K562 (cell line): ENCODE measurements around the gene GFOD1. TPM values are rescaled to one million over a fixed set of nuclear protein-coding genes. Genes with fewer than 3 reads are reported as not detected.

Experiments used
- ATAC-seq: fragments of 200-7000 bp; cut with Tn5 transposase; 3 replicates; pipeline ENCODE4 v1.9.1; 2020; ENCODE audit warnings: moderate library complexity
- BruUV-seq: library from RNA; stranded (reverse); fragments of 400-500 nt; replicated peaks from 2 replicates; lab custom pipeline; 2021; lab: Mats Ljungman, UMichigan
- CTCF ChIA-PET: fragments of 300-600 bp; formaldehyde crosslinking; extraction: SDS; loops from one replicate; lab custom pipeline; 2021; ENCODE audit warnings: low intra/inter-chr PET ratio; lab: Yijun Ruan, JAX
- POLR2A ChIA-PET: fragments of 300-600, 350-650 bp; sonication (Branson Sonifier 250); formaldehyde crosslinking; extraction: SDS; loops from one replicate; lab custom pipeline; 2021; ENCODE audit warnings: antibody characterized with exemption, inconsistent platforms; lab: Yijun Ruan, JAX
- DNase-seq, 4 experiments: peaks; one replicate each; pipeline versions ENCODE4 v3.0.0 to v3.0.0-alpha.2; 2011 to 2018; ENCODE audit warnings: low spot score in 3 of 4, mixed read lengths in 3 of 4; ENCODE audit errors: extremely low read depth in 1 of 4
- FAIRE-seq: peaks from 2 replicates; lab custom pipeline; 2011; peaks lifted over from hg19 to GRCh38; lab: Jason Lieb, UNC
- H2AFZ ChIP-seq: 2 replicates; pipeline ENCODE4 v1.6.0; 2011; ENCODE audit warnings: low read depth, low read length, control low read depth, inconsistent platforms
- H3K27ac ChIP-seq: fragments of 200-600 bp; 3 replicates; pipeline ENCODE4 v1.8.0; 2011; ENCODE audit warnings: low read depth, mild to moderate bottlenecking, control low read depth, inconsistent platforms, low read length, moderate library complexity, mixed read lengths; ENCODE audit errors: extremely low read depth
- H3K27me3 ChIP-seq, 2 experiments: fragments of 300-600 bp in 1 of 2; 2 replicates in 1 of 2; 3 replicates in 1 of 2; pipeline versions ENCODE4 v1.6.0 to v1.8.0; 2011; ENCODE audit warnings: inconsistent platforms in 2 of 2, low read length in 2 of 2, mild to moderate bottlenecking in 1 of 2, mixed read lengths in 1 of 2, moderate library complexity in 1 of 2; ENCODE audit not compliant: control insufficient read depth in 2 of 2, insufficient read depth in 2 of 2
- H3K36me3 ChIP-seq: fragments of 300-600 bp; 3 replicates; pipeline ENCODE4 v1.8.0; 2011; ENCODE audit warnings: mild to moderate bottlenecking, low read length, inconsistent platforms; ENCODE audit not compliant: control insufficient read depth, insufficient read depth
- H3K4me1 ChIP-seq, 2 experiments: fragments of 200-600 bp in 1 of 2; replicated peaks in 1 of 2; 2 replicates in 1 of 2; 3 replicates in 1 of 2; pipeline versions ENCODE4 v1.5.1 to v1.8.0; 2011; ENCODE audit warnings: inconsistent platforms in 2 of 2, low read length in 2 of 2, mild to moderate bottlenecking in 1 of 2, mixed read lengths in 1 of 2, moderate library complexity in 1 of 2; ENCODE audit not compliant: control insufficient read depth in 2 of 2, insufficient read depth in 2 of 2
- H3K4me2 ChIP-seq: 2 replicates; pipeline ENCODE4 v1.6.1; 2011; ENCODE audit warnings: low read length, control low read depth, inconsistent platforms, mixed read lengths; ENCODE audit not compliant: insufficient read depth
- H3K4me3 ChIP-seq: fragments of 200-600 bp; sonication (generic), shearing (Covaris generic); 2 replicates; pipeline ENCODE4 v1.5.1; 2016; ENCODE audit warnings: control low read depth, inconsistent platforms
- H3K79me2 ChIP-seq: fragments of 200-600 bp; 3 replicates; pipeline ENCODE4 v1.8.0; 2011; ENCODE audit warnings: low read length, inconsistent platforms; ENCODE audit not compliant: control insufficient read depth, insufficient read depth
- H3K9ac ChIP-seq, 2 experiments: 2 replicates each; pipeline versions ENCODE4 v1.6.0 to v1.6.1; 2011; ENCODE audit warnings: low read depth in 2 of 2, low read length in 2 of 2, control low read depth in 1 of 2, inconsistent platforms in 1 of 2, mild to moderate bottlenecking in 1 of 2, mixed read lengths in 1 of 2; ENCODE audit not compliant: insufficient read depth in 1 of 2
- H3K9me1 ChIP-seq: one replicate; pipeline ENCODE4 v1.6.0; 2011; ENCODE audit warnings: inconsistent platforms, mild to moderate bottlenecking, low read length, moderate library complexity; ENCODE audit not compliant: control insufficient read depth, insufficient read depth
- H3K9me3 ChIP-seq: replicated peaks from 2 replicates; pipeline ENCODE4 v1.5.1; 2011; ENCODE audit warnings: low read depth, low read length, inconsistent platforms; ENCODE audit not compliant: control insufficient read depth, insufficient read depth
- H4K20me1 ChIP-seq: replicated peaks from 2 replicates; pipeline ENCODE4 v1.6.1; 2011; ENCODE audit warnings: low read length, inconsistent platforms, mixed read lengths; ENCODE audit not compliant: control insufficient read depth, insufficient read depth
- HIVEP1 ChIP-seq: fragments of 250-450 bp; sonication (Bioruptor Pico); IDR thresholded peaks from 2 replicates; pipeline ENCODE4 v1.4.0; 2020; ENCODE audit warnings: mild to moderate bottlenecking
- NR1H2 ChIP-seq: sonication (generic); formaldehyde crosslinking; IDR thresholded peaks from 2 replicates; pipeline ENCODE4 v1.4.0; 2020; ENCODE audit warnings: mild to moderate bottlenecking, missing genetic modification reagents
- SIN3A ChIP-seq, 2 experiments: fragments of 150-350 bp in 1 of 2; IDR thresholded peaks; 2 replicates each; pipeline ENCODE4 v1.6.1; 2011 to 2016; ENCODE audit warnings: borderline replicate concordance in 2 of 2, low read depth in 2 of 2, low read length in 2 of 2, mild to moderate bottlenecking in 2 of 2, moderate library complexity in 2 of 2; ENCODE audit not compliant: control insufficient read depth in 1 of 2
- ZFP30 ChIP-seq: fragments of 250-450 bp; sonication (Bioruptor Pico); IDR thresholded peaks from 2 replicates; pipeline ENCODE4 v1.8.0; 2022; ENCODE audit warnings: moderate library complexity, mild to moderate bottlenecking, inconsistent platforms, borderline replicate concordance
- WGBS: fragments of 100-300 bp; shearing (Covaris generic); methylation state at CpG from one replicate; pipeline ENCODE4 v1.1.6; 2016; ENCODE audit warnings: low coverage, mixed read lengths; ENCODE audit not compliant: insufficient coverage; ENCODE audit errors: missing lambda C conversion rate; 5-methylcytosine and 5-hydroxymethylcytosine counted together
- in situ Hi-C: fragments of 300-500 bp; cut with MboI; formaldehyde crosslinking; loops from 4 replicates; pipeline ENCODE4 v1.15.0; 2018; ENCODE audit warnings: inconsistent platforms, mixed read lengths
- intact Hi-C: fragments of 100-400 bp; cut with micrococcal nuclease; formaldehyde crosslinking; loops from 2 replicates; pipeline ENCODE4 v1.14.2; 2022
- polyA plus RNA-seq, 8 experiments: library from polyadenylated mRNA; depleted of rRNA in 4 of 8; stranded (reverse) in 5 of 8; unstranded in 3 of 8; fragments of >200 nt; fragmentation: Nextera tagmentation in 2 of 8; fragmentation: Illumina TruSeq in 1 of 8; extraction: Ambion mirVana in 2 of 8; extraction: Trizol in 1 of 8; gene quantifications; 2 replicates each; pipeline versions ENCODE4 v1.2.1 to v1.2.3, GENCODE V29; 2011 to 2014; ENCODE audit warnings: inconsistent platforms in 1 of 8, missing spikeins in 1 of 8
- total RNA-seq, 7 experiments: library from RNA; depleted of rRNA in 6 of 7; stranded (reverse); fragments of >200 nt in 6 of 7; fragmentation: Illumina TruSeq in 2 of 7; extraction: Trizol in 2 of 7; gene quantifications; 2 replicates each; pipeline versions ENCODE4 v1.2.1 to v1.2.3, GENCODE V29; 2011 to 2021; ENCODE audit warnings: low replicate concordance in 1 of 7

GFOD1 gene
- total and polyA plus RNA-seq, 9 of the 15 experiments (the other 6 are each of a cell fraction or from before 2014, with no cell fraction given) = 3.8 to 12.0 (median 8.2) TPM

GRCh38 chr6:13372076-13372475, 115.3 kb downstream of the GFOD1 start:
- Histone ChIP-seq H4K20me1 (peaks cover 5% of the 10 kb centered on the region; the same call in 1 of the 2 replicates), H3K27ac (no peak overlapping the region), H3K9me1 (no peaks in the 10 kb centered on the region), H3K9me3 (no peaks in the 10 kb centered on the region), H3K4me2 (no peak overlapping the region), H3K9ac (no peak overlapping the region), H3K4me1 (no peaks in the 10 kb centered on the region; a peak in 2 of 5 replicates), H3K27me3 (peaks cover 0 to 22% of the 10 kb centered on the region in 2 experiments; a peak in 3 of 5 replicates), H3K36me3 (no peaks in the 10 kb centered on the region), H3K4me3 (no peak overlapping the region), H2AFZ (no peak overlapping the region), H3K79me2 (no peaks in the 10 kb centered on the region)
- ChIA-PET POLR2A (interaction anchor here (0.6 to 1.5 kb wide), 7 partner anchors 8 to 28 kb away, joined by 3 to 6 read pairs (median 4); no protein-coding TSS in a partner anchor), CTCF (no interaction called here)
- intact Hi-C loops (no loop called here), in situ Hi-C loops (no loop called here)
- ATAC-seq (no peak), FAIRE-seq (no peak), DNase-seq (no peak)
- BruUV-seq = no TSS peak
- 29% methylated on average over 6 of the region's 6 CpGs for WGBS
- TF ChIP-seq NR1H2 (CRISPR knock-in tag) (no peak), HIVEP1 (CRISPR knock-in tag) (no peak), SIN3A (IDR thresholded peaks at IDR 0.05; ENCODE audit: borderline replicate concordance in 2 of 2, control insufficient read depth in 1 of 2, low read depth in 2 of 2, low read length in 2 of 2) (no peak), ZFP30 (CRISPR knock-in tag) (no peak)
